GM21515 (cell line): Measurements from ENCODE around the gene C11orf68.

Experiments
- ATAC-seq: cut with Tn5 transposase; IDR thresholded peaks from one replicate; pipeline ENCODE4 v1.9.1; 2021; ENCODE audit not compliant: unreplicated experiment

C11orf68 gene

GRCh38 chr11:65891219-65892136, 27.4 kb downstream of the C11orf68 start:
- ATAC-seq = no peak

- ATAC-seq = peak; percentile 43
Observed at GRCh38 chr11:65890324-65891218, 28.3 kb downstream of the C11orf68 start, which contains the start of gene CCDC85B. TSS of gene CCDC85B (plus strand) at chr11:65890673. CDS start at chr11:65890784, 111 bp downstream.

- peak; percentile 42 for ATAC-seq
Observed at GRCh38 chr11:65888163-65888814, 30.6 kb downstream of the C11orf68 start, which contains the start of gene FIBP. TSS of gene FIBP (minus strand) at chr11:65888471. CDS start at chr11:65888418, 53 bp downstream.

- no peak for ATAC-seq
Observed at GRCh38 chr11:65887723-65888162, 31.1 kb downstream of the C11orf68 start.

GRCh38 chr11:65886826-65887722, 31.8 kb downstream of the C11orf68 start:
- ATAC-seq = no peak

- no peak for ATAC-seq
Observed at GRCh38 chr11:65885808-65886536, 32.9 kb downstream of the C11orf68 start.

GRCh38 chr11:65885231-65885630, 33.6 kb downstream of the C11orf68 start:
- ATAC-seq = no peak

- no peak for ATAC-seq
Observed at GRCh38 chr11:65884716-65885092, 34.2 kb downstream of the C11orf68 start.

GRCh38 chr11:65883786-65884715, 34.8 kb downstream of the C11orf68 start:
- no peak for ATAC-seq

- ATAC-seq = no peak
Observed at GRCh38 chr11:65883058-65883761, 35.7 kb downstream of the C11orf68 start.

GRCh38 chr11:65882120-65883057, 36.5 kb downstream of the C11orf68 start:
- no peak for ATAC-seq

- ATAC-seq = no peak
Observed at GRCh38 chr11:65880844-65881421, 37.9 kb downstream of the C11orf68 start.

GRCh38 chr11:65880027-65880426, 38.8 kb downstream of the C11orf68 start:
- no peak for ATAC-seq

GRCh38 chr11:65879617-65880016, 39.2 kb downstream of the C11orf68 start, which contains the start of gene CTSW:
TSS of gene CTSW (plus strand) at chr11:65879837. CDS start at chr11:65879855, 18 bp downstream.
- no peak for ATAC-seq

GRCh38 chr11:65873318-65874156, 45.3 kb downstream of the C11orf68 start:
- ATAC-seq = peak; percentile 63
